Measurements from ENCODE around the gene GPHN.
"Not testable (repeated sequence)": the region's sequence is repeated elsewhere in the genome, so short reads cannot be mapped to it uniquely, and the experiment has no call there.

DNA sequence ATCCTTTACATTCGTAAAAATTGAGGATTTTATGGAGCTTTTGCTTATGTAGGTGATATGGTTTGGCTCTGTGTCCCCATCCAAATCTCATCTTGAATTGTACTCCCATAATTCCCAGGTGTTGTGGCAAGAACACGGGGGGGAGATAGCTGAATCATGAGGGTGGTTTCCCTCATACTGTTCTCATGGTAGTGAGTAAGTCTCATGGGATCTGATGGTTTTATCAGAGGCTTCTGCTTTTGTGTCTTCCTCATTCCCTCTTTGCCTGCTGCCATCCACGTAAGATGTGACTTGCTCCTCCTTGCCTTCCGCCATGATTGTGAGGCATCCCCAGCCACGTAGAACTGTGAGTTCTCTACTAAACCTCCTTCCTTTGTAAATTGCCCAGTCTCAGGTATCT is 5.1 kb upstream of the GPHN start:
- TF ChIP-seq, protein P1, sequence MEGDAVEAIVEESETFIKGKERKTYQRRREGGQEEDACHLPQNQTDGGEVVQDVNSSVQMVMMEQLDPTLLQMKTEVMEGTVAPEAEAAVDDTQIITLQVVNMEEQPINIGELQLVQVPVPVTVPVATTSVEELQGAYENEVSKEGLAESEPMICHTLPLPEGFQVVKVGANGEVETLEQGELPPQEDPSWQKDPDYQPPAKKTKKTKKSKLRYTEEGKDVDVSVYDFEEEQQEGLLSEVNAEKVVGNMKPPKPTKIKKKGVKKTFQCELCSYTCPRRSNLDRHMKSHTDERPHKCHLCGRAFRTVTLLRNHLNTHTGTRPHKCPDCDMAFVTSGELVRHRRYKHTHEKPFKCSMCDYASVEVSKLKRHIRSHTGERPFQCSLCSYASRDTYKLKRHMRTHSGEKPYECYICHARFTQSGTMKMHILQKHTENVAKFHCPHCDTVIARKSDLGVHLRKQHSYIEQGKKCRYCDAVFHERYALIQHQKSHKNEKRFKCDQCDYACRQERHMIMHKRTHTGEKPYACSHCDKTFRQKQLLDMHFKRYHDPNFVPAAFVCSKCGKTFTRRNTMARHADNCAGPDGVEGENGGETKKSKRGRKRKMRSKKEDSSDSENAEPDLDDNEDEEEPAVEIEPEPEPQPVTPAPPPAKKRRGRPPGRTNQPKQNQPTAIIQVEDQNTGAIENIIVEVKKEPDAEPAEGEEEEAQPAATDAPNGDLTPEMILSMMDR (IDR thresholded peaks at IDR 0.05): not testable (repeated sequence)
- TF ChIP-seq, protein P2, sequence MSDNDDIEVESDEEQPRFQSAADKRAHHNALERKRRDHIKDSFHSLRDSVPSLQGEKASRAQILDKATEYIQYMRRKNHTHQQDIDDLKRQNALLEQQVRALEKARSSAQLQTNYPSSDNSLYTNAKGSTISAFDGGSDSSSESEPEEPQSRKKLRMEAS (IDR thresholded peaks at IDR 0.05; ENCODE audit: low read depth): not testable (repeated sequence)
- not testable (repeated sequence) for TF ChIP-seq NFIC (IDR thresholded peaks at IDR 0.05; ENCODE audit: borderline replicate concordance); TAF1 (IDR thresholded peaks at IDR 0.05; ENCODE audit: borderline replicate concordance, low read depth, low read length)

Measured in SK-N-SH (cell line).